GM23248 (cell line): ENCODE measurements around the gene PRKCB.

Experiments
- EZH2 ChIP-seq: fragments of 200-600 bp; sonication (generic); IDR thresholded peaks from 2 replicates; pipeline ENCODE4 v1.6.1; 2018; ENCODE audit warnings: antibody characterized with exemption, mild to moderate bottlenecking; ENCODE audit not compliant: insufficient read depth, poor library complexity, severe bottlenecking
- EZH2phosphoT487 ChIP-seq: fragments of 200-600 bp; sonication (generic); IDR thresholded peaks from 2 replicates; pipeline ENCODE4 v1.6.1; 2018; ENCODE audit warnings: antibody characterized with exemption, moderate library complexity, mild to moderate bottlenecking, low read depth; ENCODE audit not compliant: insufficient read depth

DNA sequence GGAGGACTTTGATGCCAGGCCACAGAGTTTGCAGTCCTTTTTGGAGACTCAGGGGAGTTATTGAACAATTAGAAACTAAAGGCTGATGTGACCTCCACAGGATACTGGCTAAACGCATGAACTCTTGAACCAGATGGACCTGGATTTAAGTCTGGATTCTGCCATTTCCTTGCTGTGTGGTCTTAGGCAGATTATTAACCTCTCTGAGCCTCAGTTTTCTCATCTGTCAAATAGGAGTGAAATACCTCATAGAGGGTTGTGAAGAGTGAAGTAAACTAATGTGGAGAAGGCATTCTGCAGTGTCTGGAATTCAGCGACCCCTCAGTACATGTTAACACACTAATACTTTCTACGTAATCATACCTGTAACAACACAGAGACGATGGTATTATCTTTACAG is 93.5 kb downstream of the PRKCB start:
- TF ChIP-seq EZH2phosphoT487 (no peak), EZH2 (no peak)
